H1 (cell line): ENCODE results near the gene NFATC4. TPM values are rescaled to one million over a fixed set of nuclear protein-coding genes. Genes with fewer than 3 reads are reported as not detected.
A peak's percentile ranks its signal among the peaks of the same experiment; 100 is the strongest.

Experiments used
- CTCF ChIA-PET: fragments of 300-600 bp; sonication (Branson Sonifier 250); formaldehyde crosslinking; loops from one replicate; lab custom pipeline; 2021; ENCODE audit not compliant: partially characterized antibody; lab: Charles Lee
- POLR2A ChIA-PET: fragments of 300-600 bp; sonication (Branson Sonifier 250); formaldehyde crosslinking; loops from one replicate; lab custom pipeline; 2021; ENCODE audit warnings: inconsistent platforms; ENCODE audit not compliant: partially characterized antibody; lab: Charles Lee
- DNase-seq, 2 experiments: peaks; one replicate each; pipeline versions ENCODE4 v3.0.0 to v3.0.0-alpha.2; 2010 to 2022; ENCODE audit warnings: low spot score in 2 of 2, low read depth in 1 of 2, mixed read lengths in 1 of 2
- FAIRE-seq: peaks from 2 replicates; lab custom pipeline; 2011; peaks lifted over from hg19 to GRCh38; lab: Jason Lieb, UNC
- H2AFZ ChIP-seq: 2 replicates; pipeline ENCODE4 v1.8.1; 2012; ENCODE audit warnings: low read length, inconsistent platforms
- H2AK5ac ChIP-seq: 2 replicates; pipeline ENCODE4 v1.6.1; 2013; ENCODE audit warnings: low read depth, low read length
- H2BK120ac ChIP-seq: replicated peaks from 2 replicates; pipeline ENCODE3; 2013; ENCODE audit warnings: low read depth, low read length, inconsistent platforms
- H2BK12ac ChIP-seq: 2 replicates; pipeline ENCODE4 v1.6.1; 2013; ENCODE audit warnings: low read depth, low read length
- H2BK15ac ChIP-seq: 2 replicates; pipeline ENCODE4 v1.6.1; 2013; ENCODE audit warnings: low read length
- H2BK20ac ChIP-seq: 2 replicates; pipeline ENCODE4 v1.6.1; 2013; ENCODE audit warnings: low read length
- H2BK5ac ChIP-seq: 2 replicates; pipeline ENCODE4 v1.6.1; 2013; ENCODE audit warnings: low read depth, low read length
- H3K14ac ChIP-seq: 2 replicates; pipeline ENCODE4 v1.6.1; 2013; ENCODE audit warnings: inconsistent platforms; ENCODE audit not compliant: insufficient read length
- H3K18ac ChIP-seq: 2 replicates; pipeline ENCODE4 v1.6.1; 2013; ENCODE audit warnings: low read length; ENCODE audit errors: extremely low read depth
- H3K23ac ChIP-seq: 2 replicates; pipeline ENCODE4 v1.6.1; 2013; ENCODE audit warnings: inconsistent platforms; ENCODE audit not compliant: insufficient read length
- H3K23me2 ChIP-seq: 2 replicates; pipeline ENCODE4 v1.6.1; 2013; ENCODE audit warnings: low read depth, low read length
- H3K27ac ChIP-seq: 2 replicates; pipeline ENCODE4 v1.6.1; 2011; ENCODE audit warnings: low read depth, low read length, inconsistent platforms
- H3K27me3 ChIP-seq, 4 experiments: replicated peaks in 1 of 4; 1 replicate in 1 of 4; 2 replicates in 3 of 4; pipeline versions ENCODE4 v1.6.1 to v1.8.1; 2011 to 2013; ENCODE audit warnings: low read length in 3 of 4, mild to moderate bottlenecking in 3 of 4, inconsistent platforms in 2 of 4, mixed read lengths in 2 of 4, moderate library complexity in 1 of 4; ENCODE audit not compliant: control insufficient read depth in 3 of 4, insufficient read depth in 3 of 4; ENCODE audit errors: extremely low read depth in 1 of 4
- H3K36me3 ChIP-seq, 4 experiments: 2 replicates each; pipeline versions ENCODE4 v1.6.1 to v1.8.1; 2011 to 2013; ENCODE audit warnings: mild to moderate bottlenecking in 4 of 4, low read length in 3 of 4, moderate library complexity in 2 of 4, control low read depth in 1 of 4, inconsistent platforms in 1 of 4; ENCODE audit not compliant: insufficient read depth in 4 of 4, control insufficient read depth in 2 of 4
- H3K4ac ChIP-seq: replicated peaks from 2 replicates; pipeline ENCODE3; 2013; ENCODE audit warnings: low read length, low read depth, mixed read lengths, inconsistent platforms; ENCODE audit not compliant: insufficient read length
- H3K4me1 ChIP-seq, 4 experiments: replicated peaks in 1 of 4; 1 replicate in 1 of 4; 2 replicates in 3 of 4; pipeline versions ENCODE4 v1.6.1 to v1.8.1; 2011 to 2013; ENCODE audit warnings: low read length in 3 of 4, inconsistent platforms in 2 of 4, mixed read lengths in 1 of 4; ENCODE audit not compliant: insufficient read depth in 4 of 4, control insufficient read depth in 3 of 4
- H3K4me2 ChIP-seq, 2 experiments: 2 replicates each; pipeline versions ENCODE4 v1.6.1 to v1.8.1; 2011 to 2013; ENCODE audit warnings: low read depth in 2 of 2, low read length in 2 of 2, control low read depth in 1 of 2, inconsistent platforms in 1 of 2, mild to moderate bottlenecking in 1 of 2; ENCODE audit not compliant: insufficient read depth in 1 of 2
- H3K4me3 ChIP-seq, 4 experiments: fragments of 200-600, 300-600 bp in 1 of 4; sonication (generic), shearing (Covaris generic), sonication (Bioruptor Twin) in 1 of 4; 2 replicates each; pipeline versions ENCODE4 v1.5.1 to v1.8.1; 2011 to 2016; ENCODE audit warnings: low read length in 4 of 4, low read depth in 3 of 4, control low read depth in 2 of 4, inconsistent platforms in 2 of 4, mild to moderate bottlenecking in 2 of 4, mixed read lengths in 1 of 4, moderate library complexity in 1 of 4; ENCODE audit not compliant: insufficient read depth in 2 of 4; ENCODE audit errors: extremely low read depth in 1 of 4
- H3K56ac ChIP-seq: replicated peaks from 2 replicates; pipeline ENCODE3; 2013; ENCODE audit warnings: low read depth, mild to moderate bottlenecking, mixed read lengths, low read length, inconsistent platforms; ENCODE audit not compliant: insufficient read length
- H3K79me1 ChIP-seq: 2 replicates; pipeline ENCODE4 v1.6.1; 2013; ENCODE audit warnings: low read depth, low read length, control low read depth
- H3K79me2 ChIP-seq, 2 experiments: 2 replicates each; pipeline versions ENCODE4 v1.6.1 to v1.8.1; 2012 to 2013; ENCODE audit warnings: low read length in 2 of 2, mild to moderate bottlenecking in 2 of 2, inconsistent platforms in 1 of 2; ENCODE audit not compliant: insufficient read depth in 2 of 2, control insufficient read depth in 1 of 2
- H3K9ac ChIP-seq, 4 experiments: replicated peaks in 1 of 4; 1 replicate in 1 of 4; 2 replicates in 3 of 4; pipeline versions ENCODE4 v1.6.1 to v1.8.1; 2011 to 2013; ENCODE audit warnings: low read depth in 3 of 4, low read length in 3 of 4, control low read depth in 2 of 4, mild to moderate bottlenecking in 2 of 4, moderate library complexity in 2 of 4, inconsistent platforms in 1 of 4; ENCODE audit errors: extremely low read depth in 1 of 4
- H3K9me3 ChIP-seq, 2 experiments: 2 replicates each; pipeline versions ENCODE4 v1.6.1 to v1.8.1; 2012 to 2013; ENCODE audit warnings: mild to moderate bottlenecking in 2 of 2, moderate library complexity in 2 of 2, control low read depth in 1 of 2, inconsistent platforms in 1 of 2, low read depth in 1 of 2, low read length in 1 of 2, mixed read lengths in 1 of 2; ENCODE audit not compliant: insufficient read depth in 2 of 2
- H4K20me1 ChIP-seq, 2 experiments: replicated peaks in 1 of 2; 2 replicates each; pipeline versions ENCODE3 to v1.8.1; 2011 to 2013; ENCODE audit warnings: inconsistent platforms in 2 of 2, low read length in 2 of 2, mild to moderate bottlenecking in 1 of 2; ENCODE audit not compliant: insufficient read depth in 2 of 2, control insufficient read depth in 1 of 2
- H4K5ac ChIP-seq: 2 replicates; pipeline ENCODE4 v1.6.1; 2013; ENCODE audit warnings: low read length, low read depth, mixed read lengths, inconsistent platforms; ENCODE audit not compliant: insufficient read length
- H4K8ac ChIP-seq: 2 replicates; pipeline ENCODE4 v1.8.0; 2013; ENCODE audit warnings: mild to moderate bottlenecking, moderate library complexity, low read length, inconsistent platforms; ENCODE audit not compliant: insufficient read depth; ENCODE audit errors: extremely low read depth
- H4K91ac ChIP-seq: replicated peaks from 2 replicates; pipeline ENCODE3; 2013; ENCODE audit warnings: low read length, mixed read lengths, inconsistent platforms; ENCODE audit not compliant: insufficient read length
- BCL11A ChIP-seq, 2 experiments: IDR thresholded peaks; one replicate each; pipeline ENCODE4 v1.6.1; 2011; ENCODE audit warnings: low read depth in 2 of 2, low read length in 2 of 2, mild to moderate bottlenecking in 2 of 2
- CBX5 ChIP-seq: fragments of 300-800, 300-1000 bp; sonication (generic); IDR thresholded peaks from 2 replicates; pipeline ENCODE4 v1.7.1; 2016; ENCODE audit warnings: antibody characterized with exemption, low read length, low read depth
- E2F6 ChIP-seq: IDR thresholded peaks from 2 replicates; pipeline ENCODE4 v1.6.1; 2012; ENCODE audit warnings: inconsistent platforms
- HDAC6 ChIP-seq: IDR thresholded peaks from one replicate; pipeline ENCODE4 v1.7.1; 2012; ENCODE audit warnings: low read depth, mild to moderate bottlenecking, inconsistent platforms, low read length, moderate library complexity
- RNF2 ChIP-seq: fragments of 200-900, 300-1000 bp; sonication (generic); IDR thresholded peaks from 2 replicates; pipeline ENCODE4 v1.7.1; 2016; ENCODE audit warnings: borderline replicate concordance, low read depth, mild to moderate bottlenecking, antibody characterized with exemption, low read length; ENCODE audit not compliant: poor library complexity, severe bottlenecking; ENCODE audit errors: missing control alignments
- RXRA ChIP-seq: IDR thresholded peaks from 2 replicates; pipeline ENCODE4 v1.6.1; 2011; ENCODE audit warnings: low read depth, mild to moderate bottlenecking, low read length, moderate library complexity; ENCODE audit not compliant: insufficient read depth
- SIRT6 ChIP-seq: IDR thresholded peaks from one replicate; pipeline ENCODE4 v1.7.1; 2012; ENCODE audit warnings: low read length, inconsistent platforms
- SRF ChIP-seq: IDR thresholded peaks from 2 replicates; pipeline ENCODE4 v1.6.1; 2011; ENCODE audit warnings: mild to moderate bottlenecking, low read depth, low read length, moderate library complexity
- TAF1 ChIP-seq: IDR thresholded peaks from 2 replicates; pipeline ENCODE4 v1.6.1; 2011; ENCODE audit warnings: mild to moderate bottlenecking, low read depth, low read length
- YY1 ChIP-seq: IDR thresholded peaks from 2 replicates; pipeline ENCODE4 v1.6.1; 2011; ENCODE audit warnings: low read depth, mild to moderate bottlenecking, low read length
- WGBS, 2 experiments: shearing (Covaris generic) in 1 of 2; methylation state at CpG; one replicate each; pipeline versions ENCODE4 v1.1.6 to v1.1.7; 2013 to 2015; ENCODE audit warnings: low lambda C conversion rate in 2 of 2, mixed read lengths in 2 of 2, inconsistent platforms in 1 of 2, low coverage in 1 of 2, missing lambda C conversion rate in 1 of 2; ENCODE audit not compliant: insufficient replicate concordance in 2 of 2, insufficient coverage in 1 of 2, insufficient read length in 1 of 2; ENCODE audit errors: extremely low coverage in 1 of 2, missing lambda C conversion rate in 1 of 2; 5-methylcytosine and 5-hydroxymethylcytosine counted together
- polyA plus RNA-seq, 7 experiments: library from polyadenylated mRNA; depleted of rRNA in 3 of 7; stranded (reverse) in 5 of 7; unstranded in 2 of 7; fragments of >200 nt in 5 of 7; fragments of 200-250 nt in 2 of 7; gene quantifications; 1 replicate in 5 of 7; 2 replicates in 1 of 7; 4 replicates in 1 of 7; pipeline versions ENCODE4 v1.2.1 to v1.2.3, GENCODE V29; 2011 to 2013; ENCODE audit warnings: missing spikeins in 2 of 7, mixed read lengths in 2 of 7
- total RNA-seq: library from RNA; stranded (reverse); fragmentation: NEBNext Ultra II Directional; extraction: Animal tissue kit (Norgen Biotek cat#: 25700); gene quantifications from 2 replicates; pipeline ENCODE4 v1.2.1, GENCODE V29; 2021

Gene NFATC4
- total and polyA plus RNA-seq, 2 of the 8 experiments (the other 6 are each of a cell fraction or from before 2014, with no cell fraction given): 47.3 to 50.3 TPM

DNA sequence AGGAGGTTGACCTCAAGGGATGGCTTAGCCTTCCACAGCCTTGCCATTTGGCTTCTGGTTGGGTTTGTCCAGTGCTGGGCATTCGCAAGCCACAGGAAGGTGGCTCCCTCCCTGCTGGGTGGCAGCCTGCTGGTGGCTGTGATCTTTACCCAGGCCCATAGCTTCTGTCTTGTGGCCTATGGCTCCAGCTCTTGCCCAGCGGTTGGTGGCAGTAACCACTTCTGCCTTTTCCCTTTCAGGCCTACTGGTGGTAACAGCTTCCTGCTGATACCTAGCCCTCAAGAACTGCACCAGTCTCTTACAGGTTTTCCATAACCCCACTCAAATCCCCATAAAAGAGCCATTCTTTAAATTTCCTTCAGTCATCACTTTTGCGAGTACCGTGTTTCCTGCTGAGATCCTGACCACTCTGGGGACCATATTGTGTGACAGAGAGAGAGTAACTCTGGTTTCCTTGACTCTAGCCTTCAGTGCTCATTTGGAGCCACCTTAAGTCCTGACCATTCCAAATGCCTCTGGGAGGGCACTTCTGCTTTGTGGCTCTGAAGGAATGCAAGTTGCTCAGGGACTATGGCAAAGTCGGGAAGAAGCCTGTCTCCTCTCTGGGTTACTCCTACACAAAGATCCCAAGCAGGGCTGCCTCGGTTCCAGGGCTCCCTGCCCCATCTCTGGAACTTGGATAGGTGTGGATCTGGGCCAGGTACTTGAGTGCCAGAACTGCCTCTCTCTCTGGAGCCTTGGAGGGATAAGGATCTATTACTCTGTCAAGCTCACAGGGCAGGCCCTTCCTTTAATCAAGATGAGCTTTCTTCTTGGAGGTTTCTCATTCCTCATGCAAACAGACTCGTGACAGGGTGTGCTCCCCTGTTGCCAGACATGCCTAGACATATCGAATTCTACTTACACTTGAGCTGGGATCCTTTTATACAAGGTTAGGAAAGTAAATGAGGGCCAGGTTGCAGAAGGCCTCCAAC lies 27.9 kb downstream of the NFATC4 start:
- Histone ChIP-seq H2BK5ac (peak overlapping the region; percentile 60; the same call in 1 of the 2 replicates), H4K20me1 (no peaks in the 10 kb centered on the region), H3K9ac (no peak overlapping the region), H3K79me2 (no peaks in the 10 kb centered on the region), H3K27ac (no peak overlapping the region), H2BK12ac (peak overlapping the region; percentile 80; the same call in 1 of the 2 replicates), H3K4me3 (no peak overlapping the region), H2AK5ac (no peak overlapping the region), H3K9me3 (no peaks in the 10 kb centered on the region), H4K8ac (no peak overlapping the region), H3K4ac (no peak overlapping the region), H4K5ac (no peak overlapping the region), H3K23me2 (peaks cover 10% of the 10 kb centered on the region; the same call in 1 of the 2 replicates), H3K18ac (no peak overlapping the region), H4K91ac (no peak overlapping the region), H2BK20ac (peak overlapping the region; percentile 66; the same call in 1 of the 2 replicates), H3K79me1 (no peaks in the 10 kb centered on the region), H2AFZ (no peak overlapping the region), H3K14ac (no peak overlapping the region), H3K36me3 (no peaks in the 10 kb centered on the region), H3K4me2 (no peak overlapping the region), H3K56ac (no peak overlapping the region), H3K4me1 (peaks cover 0 to 15% (median 8%) of the 10 kb centered on the region in 4 experiments; a peak in 6 of 7 replicates), H3K23ac (no peak overlapping the region), H2BK15ac (peak overlapping the region; percentile 83; the same call in 1 of the 2 replicates), H3K27me3 (peaks cover 0 to 3% (median 0%) of the 10 kb centered on the region in 4 experiments; a peak in 1 of 7 replicates), H2BK120ac (no peak overlapping the region)
- no peak for DNase-seq
- ChIA-PET POLR2A (interaction anchor here (1.0 to 1.9 kb wide), 7 partner anchors 13 to 88 kb away, joined by 3 to 8 read pairs (median 5); partner anchors contain the start of gene CIDEB), CTCF (interaction anchor here (0.8 to 4.3 kb wide), 17 partner anchors 9 to 201 kb away, joined by 3 to 35 read pairs (median 6); partner anchors contain the start of gene NFATC4)
- WGBS, 2 experiments: 86% methylated on average over 8 of the region's 8 CpGs; no CpG with 5 or more reads in 1 of the 2 experiments
- TF ChIP-seq SIRT6: no peak
- TF ChIP-seq YY1: no peak
- no peak for TF ChIP-seq TAF1
- TF ChIP-seq SRF: no peak
- TF ChIP-seq E2F6: no peak
- no peak for TF ChIP-seq HDAC6
- no peak for TF ChIP-seq CBX5
- TF ChIP-seq RNF2: no peak
- TF ChIP-seq RXRA: no peak
- TF ChIP-seq BCL11A (IDR thresholded peaks at IDR 0.05; ENCODE audit: low read depth in 2 of 2, low read length in 2 of 2): no peak
- no peak for FAIRE-seq
